NT2/D1 (cell line): ENCODE measurements around the gene SH3BP1.
"Not testable (repeated sequence)": the region's sequence is repeated elsewhere in the genome, so short reads cannot be mapped to it uniquely, and the experiment has no call there.

Experiments
- DNase-seq: peaks from one replicate; pipeline ENCODE4 v3.0.0-alpha.2; 2011; ENCODE audit warnings: low read depth, low spot score
- H3K27me3 ChIP-seq: 2 replicates; pipeline ENCODE4 v1.6.0; 2011; ENCODE audit warnings: mild to moderate bottlenecking; ENCODE audit not compliant: insufficient read length, insufficient read depth
- H3K36me3 ChIP-seq: 2 replicates; pipeline ENCODE4 v1.6.1; 2011; ENCODE audit warnings: mild to moderate bottlenecking, low read length, mixed read lengths; ENCODE audit not compliant: insufficient read depth, insufficient read length
- H3K4me1 ChIP-seq: 2 replicates; pipeline ENCODE4 v1.5.1; 2011; ENCODE audit not compliant: insufficient read depth, insufficient read length
- H3K4me3 ChIP-seq: 2 replicates; pipeline ENCODE4 v1.5.1; 2011; ENCODE audit warnings: low read depth; ENCODE audit not compliant: insufficient read length
- H3K9ac ChIP-seq: 2 replicates; pipeline ENCODE4 v1.6.0; 2011; ENCODE audit warnings: low read depth; ENCODE audit not compliant: insufficient read length
- H3K9me3 ChIP-seq: 2 replicates; pipeline ENCODE4 v1.5.1; 2011; ENCODE audit warnings: mild to moderate bottlenecking, low read length; ENCODE audit not compliant: insufficient read depth
- SUZ12 ChIP-seq: IDR thresholded peaks from 2 replicates; pipeline ENCODE4 v1.6.1; 2011; ENCODE audit not compliant: insufficient read length, insufficient read depth; ENCODE audit errors: extremely low read depth
- YY1 ChIP-seq: IDR thresholded peaks from 2 replicates; pipeline ENCODE4 v1.6.1; 2011; ENCODE audit not compliant: insufficient read length, insufficient read depth
- ZNF274 ChIP-seq: IDR thresholded peaks from 2 replicates; pipeline ENCODE4 v1.6.1; 2011; ENCODE audit warnings: mild to moderate bottlenecking, low read depth, low read length

Gene SH3BP1

GRCh38 chr22:37639070-37639760 lies at the start of gene SH3BP1:
Gene SH3BP1 (plus strand): TSS chr22:37639669. CDS start chr22:37639788, 119 bp downstream.
- Histone ChIP-seq H3K4me1 (peaks cover 28% of the 10 kb centered on the region), H3K4me3 (peak within 1 kb of the TSS; percentile 75)
- DNase-seq = peak; percentile 43

GRCh38 chr22:37591081-37591480 lies 48.4 kb upstream of the SH3BP1 start:
- not testable (repeated sequence) for H3K27me3 ChIP-seq, H3K4me3 ChIP-seq, H3K36me3 ChIP-seq, H3K9me3 ChIP-seq, H3K9ac ChIP-seq, DNase-seq, H3K4me1 ChIP-seq

More at GRCh38 chr22:37639070-37639760, at the start of gene SH3BP1:
- H3K27me3 ChIP-seq = no peaks in the 10 kb centered on the region
- H3K9ac ChIP-seq = peak within 1 kb of the TSS; percentile 85
- peaks cover 34% of the 10 kb centered on the region for H3K36me3 ChIP-seq
- H3K9me3 ChIP-seq = no peaks in the 10 kb centered on the region
- TF ChIP-seq ZNF274 (no peak), YY1 (no peak)

- Histone ChIP-seq H3K9me3 (no peaks in the 10 kb centered on the region), H3K4me1 (no peaks in the 10 kb centered on the region), H3K4me3 (peak overlapping the region; percentile 12), H3K9ac (no peak overlapping the region), H3K36me3 (no peaks in the 10 kb centered on the region), H3K27me3 (no peaks in the 10 kb centered on the region)
- no peak for DNase-seq
- TF ChIP-seq YY1 (no peak), ZNF274 (no peak), SUZ12 (no peak)
Measured at GRCh38 chr22:37591823-37592404, 47.6 kb upstream of the SH3BP1 start.

- no peaks in the 10 kb centered on the region for H3K36me3 ChIP-seq
- no peak for DNase-seq
- H3K4me1 ChIP-seq = no peaks in the 10 kb centered on the region
- TF ChIP-seq SUZ12 (no peak), YY1 (no peak), ZNF274 (no peak)
- no peak overlapping the region for H3K4me3 ChIP-seq
- H3K9me3 ChIP-seq = no peaks in the 10 kb centered on the region
- H3K27me3 ChIP-seq = no peaks in the 10 kb centered on the region
- no peak overlapping the region for H3K9ac ChIP-seq
Measured at GRCh38 chr22:37594237-37594636, 45.2 kb upstream of the SH3BP1 start.

GRCh38 chr22:37599153-37599552 lies 40.3 kb upstream of the SH3BP1 start:
- TF ChIP-seq SUZ12 = no peak
- no peak for TF ChIP-seq YY1
- TF ChIP-seq ZNF274 = no peak
- DNase-seq = no peak
- H3K27me3 ChIP-seq = no peaks in the 10 kb centered on the region
- H3K36me3 ChIP-seq = no peaks in the 10 kb centered on the region
- no peak overlapping the region for H3K4me3 ChIP-seq
- no peak overlapping the region for H3K9ac ChIP-seq
- peaks cover 2% of the 10 kb centered on the region for H3K4me1 ChIP-seq
- no peaks in the 10 kb centered on the region for H3K9me3 ChIP-seq

GRCh38 chr22:37601203-37601539 lies 38.3 kb upstream of the SH3BP1 start:
- Histone ChIP-seq H3K4me1 (peaks cover 6% of the 10 kb centered on the region), H3K9ac (no peak overlapping the region), H3K36me3 (no peaks in the 10 kb centered on the region), H3K9me3 (no peaks in the 10 kb centered on the region), H3K4me3 (no peak overlapping the region), H3K27me3 (no peaks in the 10 kb centered on the region)
- DNase-seq = no peak
- TF ChIP-seq YY1 = no peak
- TF ChIP-seq ZNF274 = no peak
- TF ChIP-seq SUZ12 = no peak

GRCh38 chr22:37601540-37602442 lies 37.7 kb upstream of the SH3BP1 start:
- H3K9ac ChIP-seq = peak overlapping the region; percentile 11
- no peaks in the 10 kb centered on the region for H3K9me3 ChIP-seq
- DNase-seq = peak; percentile 44

GRCh38 chr22:37602546-37603277 lies 36.8 kb upstream of the SH3BP1 start:
- H3K4me3 ChIP-seq, H3K4me1 ChIP-seq, H3K9ac ChIP-seq, DNase-seq, H3K9me3 ChIP-seq, H3K36me3 ChIP-seq, H3K27me3 ChIP-seq: not testable (repeated sequence)

More at GRCh38 chr22:37601540-37602442, 37.7 kb upstream of the SH3BP1 start:
- Histone ChIP-seq H3K4me1 (peaks cover 6% of the 10 kb centered on the region), H3K4me3 (no peak overlapping the region), H3K36me3 (no peaks in the 10 kb centered on the region), H3K27me3 (no peaks in the 10 kb centered on the region)
- TF ChIP-seq YY1 (no peak), ZNF274 (no peak), SUZ12 (no peak)
